SK-N-SH (cell line): ENCODE measurements around the gene MATR3. TPM values are rescaled to one million over a fixed set of nuclear protein-coding genes. Genes with fewer than 3 reads are reported as not detected.

Source experiments
- CTCF ChIA-PET: fragments of 300-600, 350-600 bp; formaldehyde crosslinking; extraction: SDS; loops from one replicate; lab custom pipeline; 2021; lab: Yijun Ruan, JAX
- POLR2A ChIA-PET: fragments of 350-600 bp; sonication (Branson Sonifier 250); formaldehyde crosslinking; extraction: SDS; loops from one replicate; lab custom pipeline; 2020; ENCODE audit warnings: antibody characterized with exemption, inconsistent platforms; lab: Yijun Ruan, JAX
- DNase-seq: peaks from one replicate; pipeline ENCODE4 v3.0.0; 2012
- H2AFZ ChIP-seq: fragments of 200-600 bp; sonication (generic); 2 replicates; pipeline ENCODE4 v1.8.1; 2016; ENCODE audit warnings: antibody characterized with exemption, mild to moderate bottlenecking, low read depth
- H3F3A ChIP-seq: fragments of 200-600 bp; sonication (generic); replicated peaks from 2 replicates; pipeline ENCODE3; 2016; ENCODE audit warnings: antibody characterized with exemption, mild to moderate bottlenecking; ENCODE audit not compliant: insufficient read depth
- H3K27ac ChIP-seq, 2 experiments: fragments of 200-500 bp in 1 of 2; fragments of 200-600 bp in 1 of 2; sonication (Bioruptor generic) in 1 of 2; sonication (generic), shearing (Covaris generic) in 1 of 2; 2 replicates each; pipeline versions ENCODE4 v1.5.1 to v1.6.1; 2014 to 2016; ENCODE audit warnings: low read depth in 2 of 2, inconsistent platforms in 1 of 2, low read length in 1 of 2, mild to moderate bottlenecking in 1 of 2, mixed read lengths in 1 of 2
- H3K27me3 ChIP-seq: fragments of 200-600 bp; sonication (generic), shearing (Covaris generic); 2 replicates; pipeline ENCODE4 v1.6.1; 2016; ENCODE audit warnings: mixed run types; ENCODE audit not compliant: insufficient read depth
- H3K36me3 ChIP-seq, 2 experiments: fragments of 200-500 bp in 1 of 2; fragments of 200-600 bp in 1 of 2; sonication (Bioruptor generic) in 1 of 2; sonication (generic) in 1 of 2; replicated peaks in 1 of 2; 2 replicates each; pipeline versions ENCODE3 to v1.5.1; 2014 to 2016; ENCODE audit warnings: low read length in 1 of 2, mild to moderate bottlenecking in 1 of 2; ENCODE audit not compliant: insufficient read depth in 2 of 2, control insufficient read depth in 1 of 2
- H3K4me1 ChIP-seq, 2 experiments: fragments of 200-500 bp in 1 of 2; fragments of 200-600 bp in 1 of 2; sonication (Bioruptor generic) in 1 of 2; sonication (generic), shearing (Covaris generic) in 1 of 2; 2 replicates each; pipeline versions ENCODE4 v1.5.1 to v1.6.1; 2014 to 2016; ENCODE audit warnings: low read depth in 1 of 2, low read length in 1 of 2, mixed run types in 1 of 2; ENCODE audit not compliant: insufficient read depth in 2 of 2, control insufficient read depth in 1 of 2
- H3K4me2 ChIP-seq: fragments of 200-600 bp; sonication (generic), shearing (Covaris generic); 2 replicates; pipeline ENCODE4 v1.6.1; 2017; ENCODE audit warnings: mixed run types
- H3K4me3 ChIP-seq, 2 experiments: fragments of 200-500 bp in 1 of 2; fragments of 200-600 bp in 1 of 2; sonication (Bioruptor generic) in 1 of 2; sonication (generic), shearing (Covaris generic) in 1 of 2; 2 replicates each; pipeline versions ENCODE4 v1.5.1 to v1.8.1; 2014 to 2016; ENCODE audit warnings: low read depth in 2 of 2, inconsistent platforms in 1 of 2, low read length in 1 of 2, mild to moderate bottlenecking in 1 of 2, mixed read lengths in 1 of 2, moderate library complexity in 1 of 2
- H3K79me2 ChIP-seq: fragments of 200-600 bp; sonication (generic); 2 replicates; pipeline ENCODE4 v1.8.1; 2017; ENCODE audit warnings: mild to moderate bottlenecking; ENCODE audit not compliant: insufficient read depth
- H3K9ac ChIP-seq: fragments of 200-600 bp; sonication (generic); 2 replicates; pipeline ENCODE4 v1.6.1; 2017; ENCODE audit warnings: mixed run types
- H3K9me2 ChIP-seq: fragments of 200-600 bp; sonication (generic); 2 replicates; pipeline ENCODE4 v1.6.1; 2017; ENCODE audit warnings: mixed run types
- H3K9me3 ChIP-seq: fragments of 200-600 bp; sonication (generic); 2 replicates; pipeline ENCODE4 v1.6.1; 2017; ENCODE audit warnings: mixed run types, mild to moderate bottlenecking, moderate library complexity
- H4K20me1 ChIP-seq: fragments of 200-600 bp; sonication (generic); 2 replicates; pipeline ENCODE4 v1.6.1; 2017; ENCODE audit warnings: mild to moderate bottlenecking, mixed run types; ENCODE audit not compliant: insufficient read depth
- CHD2 ChIP-seq: fragments of 150-350 bp; IDR thresholded peaks from 2 replicates; pipeline ENCODE4 v1.6.1; 2018; ENCODE audit warnings: low read length; ENCODE audit not compliant: partially characterized antibody
- ELF1 ChIP-seq: IDR thresholded peaks from 2 replicates; pipeline ENCODE4 v1.4.0; 2012
- EP300 ChIP-seq, 2 experiments: IDR thresholded peaks; 2 replicates each; pipeline versions ENCODE4 v1.4.0 to v1.6.1; 2012; ENCODE audit warnings: borderline replicate concordance in 1 of 2, low read depth in 1 of 2, low read length in 1 of 2
- EZH2phosphoT487 ChIP-seq: fragments of 200-600 bp; sonication (generic); IDR thresholded peaks from 2 replicates; pipeline ENCODE4 v1.6.1; 2017; ENCODE audit warnings: low read depth, mixed run types, mild to moderate bottlenecking, antibody characterized with exemption, moderate library complexity, borderline replicate concordance
- FOSL2 ChIP-seq: IDR thresholded peaks from 2 replicates; pipeline ENCODE4 v1.4.0; 2012; ENCODE audit warnings: low read depth, mild to moderate bottlenecking, moderate library complexity, borderline replicate concordance
- FOXM1 ChIP-seq: IDR thresholded peaks from 2 replicates; pipeline ENCODE4 v1.4.0; 2012; ENCODE audit warnings: low read depth, mild to moderate bottlenecking
- GABPA ChIP-seq: IDR thresholded peaks from 2 replicates; pipeline ENCODE4 v1.4.0; 2012; ENCODE audit warnings: low read depth, mild to moderate bottlenecking
- MEF2A ChIP-seq: IDR thresholded peaks from 2 replicates; pipeline ENCODE4 v1.4.0; 2012; ENCODE audit warnings: low read depth, borderline replicate concordance
- MXI1 ChIP-seq: IDR thresholded peaks from 2 replicates; pipeline ENCODE4 v1.6.1; 2012; ENCODE audit warnings: mild to moderate bottlenecking, low read depth, low read length, improper control_type of control experiment
- NFIC ChIP-seq: IDR thresholded peaks from 2 replicates; pipeline ENCODE4 v1.4.0; 2012; ENCODE audit warnings: borderline replicate concordance
- POLR2AphosphoS5 ChIP-seq: IDR thresholded peaks from 2 replicates; pipeline ENCODE4 v1.6.1; 2012; ENCODE audit warnings: low read depth, low read length
- RAD21 ChIP-seq: IDR thresholded peaks from 2 replicates; pipeline ENCODE4 v1.6.1; 2012; ENCODE audit warnings: mild to moderate bottlenecking, low read length
- RCOR1 ChIP-seq: fragments of 150-350 bp; IDR thresholded peaks from 2 replicates; pipeline ENCODE4 v1.6.1; 2017; ENCODE audit warnings: antibody characterized with exemption, low read length
- RFX5 ChIP-seq: IDR thresholded peaks from 2 replicates; pipeline ENCODE4 v1.6.1; 2012; ENCODE audit warnings: mild to moderate bottlenecking, improper control_type of control experiment, low read length
- RXRA ChIP-seq: IDR thresholded peaks from 2 replicates; pipeline ENCODE4 v1.4.0; 2012; ENCODE audit warnings: low read depth, mild to moderate bottlenecking, borderline replicate concordance
- TAF1 ChIP-seq: IDR thresholded peaks from 2 replicates; pipeline ENCODE4 v1.6.1; 2012; ENCODE audit warnings: low read depth, mild to moderate bottlenecking, low read length, moderate library complexity, borderline replicate concordance
- TEAD4 ChIP-seq: IDR thresholded peaks from 2 replicates; pipeline ENCODE4 v1.4.0; 2012; ENCODE audit warnings: mild to moderate bottlenecking, borderline replicate concordance; ENCODE audit not compliant: insufficient read depth
- WGBS: methylation state at CpG from one replicate; pipeline ENCODE4 v1.1.6; 2017; ENCODE audit warnings: low lambda C conversion rate; 5-methylcytosine and 5-hydroxymethylcytosine counted together
- polyA plus RNA-seq, 3 experiments: library from polyadenylated mRNA; depleted of rRNA; stranded (reverse); fragments of >200 nt; gene quantifications; 2 replicates each; pipeline ENCODE4 v1.2.3, GENCODE V29; 2012
- TF ChIP-seq, protein P1 (sequence below): IDR thresholded peaks from 2 replicates; pipeline ENCODE4 v1.4.0; 2012; ENCODE audit warnings: low read depth
- TF ChIP-seq, protein P2 (sequence below): fragments of 200-600 bp; sonication (generic); IDR thresholded peaks from 2 replicates; pipeline ENCODE4 v1.6.1; 2017; ENCODE audit warnings: antibody characterized with exemption, mild to moderate bottlenecking, moderate library complexity
- TF ChIP-seq, protein P3 (sequence below): fragments of 150-350 bp; IDR thresholded peaks from 2 replicates; pipeline ENCODE4 v1.6.1; 2016; ENCODE audit warnings: mild to moderate bottlenecking, low read depth, low read length

Gene MATR3
- polyA plus RNA-seq, 1 of the 3 experiments (the other 2 are of a cell fraction) = 40.4 TPM

GRCh38 chr5:139301808-139302499 is 8.4 kb downstream of the MATR3 start:
- H3K4me3 ChIP-seq = no peak overlapping the region
- H3F3A ChIP-seq = peaks cover 23% of the 10 kb centered on the region
- H3K4me1 ChIP-seq = peaks cover 3 to 13% of the 10 kb centered on the region in 2 experiments; a peak in 3 of 4 replicates
- no peaks in the 10 kb centered on the region for H3K9me2 ChIP-seq
- 91% methylated on average over 7 of the region's 7 CpGs for WGBS
- no peak for TF ChIP-seq ELF1
- no peak for TF ChIP-seq RAD21
- no peak for TF ChIP-seq CHD2
- TF ChIP-seq EZH2phosphoT487 = no peak
- TF ChIP-seq FOSL2 = no peak
- TF ChIP-seq FOXM1 = no peak
- TF ChIP-seq, protein P1, sequence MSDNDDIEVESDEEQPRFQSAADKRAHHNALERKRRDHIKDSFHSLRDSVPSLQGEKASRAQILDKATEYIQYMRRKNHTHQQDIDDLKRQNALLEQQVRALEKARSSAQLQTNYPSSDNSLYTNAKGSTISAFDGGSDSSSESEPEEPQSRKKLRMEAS = no peak
- no peak for TF ChIP-seq RCOR1
- no peak for TF ChIP-seq TAF1
- no peak for TF ChIP-seq EP300 (IDR thresholded peaks at IDR 0.05; ENCODE audit: borderline replicate concordance in 1 of 2, low read depth in 1 of 2, low read length in 1 of 2)
- no peak for TF ChIP-seq POLR2AphosphoS5
- TF ChIP-seq RXRA = no peak
- no peak for TF ChIP-seq MEF2A
- TF ChIP-seq, protein P2, sequence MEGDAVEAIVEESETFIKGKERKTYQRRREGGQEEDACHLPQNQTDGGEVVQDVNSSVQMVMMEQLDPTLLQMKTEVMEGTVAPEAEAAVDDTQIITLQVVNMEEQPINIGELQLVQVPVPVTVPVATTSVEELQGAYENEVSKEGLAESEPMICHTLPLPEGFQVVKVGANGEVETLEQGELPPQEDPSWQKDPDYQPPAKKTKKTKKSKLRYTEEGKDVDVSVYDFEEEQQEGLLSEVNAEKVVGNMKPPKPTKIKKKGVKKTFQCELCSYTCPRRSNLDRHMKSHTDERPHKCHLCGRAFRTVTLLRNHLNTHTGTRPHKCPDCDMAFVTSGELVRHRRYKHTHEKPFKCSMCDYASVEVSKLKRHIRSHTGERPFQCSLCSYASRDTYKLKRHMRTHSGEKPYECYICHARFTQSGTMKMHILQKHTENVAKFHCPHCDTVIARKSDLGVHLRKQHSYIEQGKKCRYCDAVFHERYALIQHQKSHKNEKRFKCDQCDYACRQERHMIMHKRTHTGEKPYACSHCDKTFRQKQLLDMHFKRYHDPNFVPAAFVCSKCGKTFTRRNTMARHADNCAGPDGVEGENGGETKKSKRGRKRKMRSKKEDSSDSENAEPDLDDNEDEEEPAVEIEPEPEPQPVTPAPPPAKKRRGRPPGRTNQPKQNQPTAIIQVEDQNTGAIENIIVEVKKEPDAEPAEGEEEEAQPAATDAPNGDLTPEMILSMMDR = no peak
- no peak for TF ChIP-seq NFIC
- TF ChIP-seq TEAD4 = no peak
- TF ChIP-seq, protein P3, sequence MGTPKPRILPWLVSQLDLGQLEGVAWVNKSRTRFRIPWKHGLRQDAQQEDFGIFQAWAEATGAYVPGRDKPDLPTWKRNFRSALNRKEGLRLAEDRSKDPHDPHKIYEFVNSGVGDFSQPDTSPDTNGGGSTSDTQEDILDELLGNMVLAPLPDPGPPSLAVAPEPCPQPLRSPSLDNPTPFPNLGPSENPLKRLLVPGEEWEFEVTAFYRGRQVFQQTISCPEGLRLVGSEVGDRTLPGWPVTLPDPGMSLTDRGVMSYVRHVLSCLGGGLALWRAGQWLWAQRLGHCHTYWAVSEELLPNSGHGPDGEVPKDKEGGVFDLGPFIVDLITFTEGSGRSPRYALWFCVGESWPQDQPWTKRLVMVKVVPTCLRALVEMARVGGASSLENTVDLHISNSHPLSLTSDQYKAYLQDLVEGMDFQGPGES = no peak
- no peak for TF ChIP-seq RFX5
- TF ChIP-seq MXI1 = no peak
- no peak for TF ChIP-seq GABPA
- no peak for DNase-seq
- H3K4me2 ChIP-seq = no peak overlapping the region
- peaks cover 0 to 4% of the 10 kb centered on the region in 2 experiments for H3K36me3 ChIP-seq
- no peak overlapping the region for H3K27ac ChIP-seq
- CTCF ChIA-PET = interaction anchor here (1.2 kb wide), 1 partner anchor 22 kb away, joined by 3 read pairs; no protein-coding TSS in a partner anchor
- no peaks in the 10 kb centered on the region for H3K27me3 ChIP-seq
- no peaks in the 10 kb centered on the region for H3K9me3 ChIP-seq
- POLR2A ChIA-PET = interaction anchor here (1.5 kb wide), 1 partner anchor 40 kb away, joined by 3 read pairs; the partner anchor contains the start of gene PAIP2
- no peak overlapping the region for H2AFZ ChIP-seq
- no peak overlapping the region for H3K9ac ChIP-seq
- H3K79me2 ChIP-seq = peaks cover 100% of the 10 kb centered on the region
- peaks cover 100% of the 10 kb centered on the region for H4K20me1 ChIP-seq
